H1 (cell line): ENCODE measurements around the gene LIPC.

Experiments used
- RFX5 ChIP-seq: IDR thresholded peaks from 2 replicates; pipeline ENCODE4 v1.6.1; 2011; ENCODE audit warnings: low read depth, low read length, improper control_type of control experiment, borderline replicate concordance
- SP1 ChIP-seq: IDR thresholded peaks from 2 replicates; pipeline ENCODE4 v1.6.1; 2011; ENCODE audit warnings: low read depth, low read length

DNA sequence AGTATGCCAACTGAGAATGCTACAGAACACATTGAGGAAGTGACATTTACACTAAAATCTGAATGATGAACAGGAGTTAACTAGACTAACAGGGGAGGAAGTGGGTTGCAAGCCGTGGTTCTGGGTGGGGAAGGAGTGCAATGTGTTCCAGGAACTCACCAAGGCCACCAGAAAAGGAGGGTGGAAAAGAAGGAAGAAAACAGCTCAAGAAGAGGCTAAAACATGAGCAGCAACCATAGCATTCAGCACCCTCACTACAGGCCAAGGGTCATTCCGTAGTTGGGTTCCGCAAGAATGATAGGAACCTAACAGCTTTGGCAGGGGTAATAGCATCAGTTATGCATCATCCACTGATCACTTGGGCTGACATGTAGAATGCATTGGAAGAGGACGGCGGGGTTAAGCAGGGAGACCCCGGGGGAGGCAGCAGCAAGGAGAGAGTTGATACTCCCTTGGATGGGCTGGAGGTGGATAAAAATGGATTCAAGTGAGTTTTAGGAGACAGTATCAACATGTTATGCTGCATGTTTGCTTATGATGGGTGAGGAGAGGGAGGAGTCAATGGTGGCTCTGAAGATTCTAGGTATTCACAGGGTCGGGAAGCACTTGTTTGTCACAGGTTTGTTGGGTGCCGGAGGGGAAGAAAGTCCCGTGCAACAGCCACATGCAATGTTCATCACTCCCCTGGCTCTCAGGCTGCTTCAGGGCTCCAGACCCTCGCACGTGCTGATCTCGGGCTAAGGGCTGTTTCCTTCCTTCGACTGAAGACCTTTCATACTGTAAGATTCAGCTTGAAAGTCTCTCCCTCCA lies 53.2 kb downstream of the LIPC start:
- no peak for TF ChIP-seq SP1
- TF ChIP-seq RFX5: no peak
